Peyer's patch (tissue), 4 donors: ENCODE measurements around the gene C4orf54. TPM values are rescaled to one million over a fixed set of nuclear protein-coding genes. Genes with fewer than 3 reads are reported as not detected.

Source experiments
- DNase-seq, 3 donors: peaks; one replicate each; pipeline ENCODE4 v3.0.0-alpha.2; 2017 to 2019
- H3K27ac ChIP-seq, 4 donors: fragments of 200-600 bp; sonication (generic); one replicate each; pipeline ENCODE4 v1.5.1; 2016 to 2019
- H3K27me3 ChIP-seq, 2 donors: fragments of 200-600 bp; sonication (generic); one replicate each; pipeline ENCODE4 v1.5.1; 2019
- H3K36me3 ChIP-seq, 3 donors: fragments of 200-600 bp; sonication (generic); one replicate each; pipeline ENCODE4 v1.5.1; 2016 to 2019
- H3K4me1 ChIP-seq, 4 donors: fragments of 200-600 bp; sonication (generic); one replicate each; pipeline ENCODE4 v1.5.1; 2016 to 2019
- H3K4me3 ChIP-seq, 4 donors: fragments of 200-600 bp; sonication (generic); 1 replicate in 3 of 4; 2 replicates in 1 of 4; pipeline ENCODE4 v1.5.1; 2016 to 2019; ENCODE audit warnings: mild to moderate bottlenecking in 1 of 4
- H3K9me3 ChIP-seq, 4 donors: fragments of 200-600 bp; sonication (generic); one replicate each; pipeline ENCODE4 v1.5.1; 2016 to 2019; ENCODE audit warnings: mild to moderate bottlenecking in 1 of 4
- POLR2A ChIP-seq, 2 donors: fragments of 450-650 bp; IDR thresholded peaks; one replicate each; pipeline ENCODE4 v1.5.1; 2017; ENCODE audit warnings: antibody characterized with exemption in 2 of 2, mild to moderate bottlenecking in 2 of 2, moderate library complexity in 2 of 2
- total RNA-seq, 4 donors: library from RNA; depleted of rRNA; stranded (reverse); fragments of >200 nt; gene quantifications; one replicate each; pipeline ENCODE4 v1.1.0, GENCODE V29; 2016
- TF ChIP-seq, protein P1 (sequence below), 6 experiments: fragments of 450-650 bp in 4 of 6; fragments of 200-600 bp in 2 of 6; sonication (generic) in 1 of 6; IDR thresholded peaks; one replicate each; pipeline ENCODE4 v1.5.1; 2017 to 2019; ENCODE audit warnings: antibody characterized with exemption in 6 of 6, mild to moderate bottlenecking in 3 of 6, moderate library complexity in 1 of 6

Gene C4orf54
- total RNA-seq, 4 donors from 2014 or later: not detected

DNA sequence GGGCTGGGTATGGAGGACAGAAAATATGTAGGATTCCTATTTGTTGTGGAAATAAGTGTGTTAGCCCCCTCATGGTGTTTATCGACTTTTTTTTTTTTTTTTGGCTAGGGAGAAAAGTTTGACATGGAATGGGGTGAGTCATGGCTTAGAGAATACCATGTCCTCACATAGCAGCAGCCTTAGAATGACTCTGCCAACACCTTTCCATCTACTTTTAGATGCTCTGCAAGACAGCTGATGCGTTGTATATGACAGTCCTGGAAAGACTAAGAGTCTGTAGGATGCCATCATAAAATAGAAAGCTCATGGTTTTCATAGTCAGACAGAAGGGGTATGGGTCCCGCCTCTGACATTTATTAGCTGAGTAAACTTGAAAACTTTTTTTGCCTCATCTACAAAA, 45.3 kb downstream of the C4orf54 start:
- H3K4me3 ChIP-seq: no peak overlapping the region
- no peaks in the 10 kb centered on the region for H3K27me3 ChIP-seq
- DNase-seq: no peak
- H3K4me1 ChIP-seq: no peaks in the 10 kb centered on the region
- H3K9me3 ChIP-seq: no peaks in the 10 kb centered on the region
- no peak for TF ChIP-seq POLR2A (IDR thresholded peaks at IDR 0.05)
- TF ChIP-seq, protein P1, sequence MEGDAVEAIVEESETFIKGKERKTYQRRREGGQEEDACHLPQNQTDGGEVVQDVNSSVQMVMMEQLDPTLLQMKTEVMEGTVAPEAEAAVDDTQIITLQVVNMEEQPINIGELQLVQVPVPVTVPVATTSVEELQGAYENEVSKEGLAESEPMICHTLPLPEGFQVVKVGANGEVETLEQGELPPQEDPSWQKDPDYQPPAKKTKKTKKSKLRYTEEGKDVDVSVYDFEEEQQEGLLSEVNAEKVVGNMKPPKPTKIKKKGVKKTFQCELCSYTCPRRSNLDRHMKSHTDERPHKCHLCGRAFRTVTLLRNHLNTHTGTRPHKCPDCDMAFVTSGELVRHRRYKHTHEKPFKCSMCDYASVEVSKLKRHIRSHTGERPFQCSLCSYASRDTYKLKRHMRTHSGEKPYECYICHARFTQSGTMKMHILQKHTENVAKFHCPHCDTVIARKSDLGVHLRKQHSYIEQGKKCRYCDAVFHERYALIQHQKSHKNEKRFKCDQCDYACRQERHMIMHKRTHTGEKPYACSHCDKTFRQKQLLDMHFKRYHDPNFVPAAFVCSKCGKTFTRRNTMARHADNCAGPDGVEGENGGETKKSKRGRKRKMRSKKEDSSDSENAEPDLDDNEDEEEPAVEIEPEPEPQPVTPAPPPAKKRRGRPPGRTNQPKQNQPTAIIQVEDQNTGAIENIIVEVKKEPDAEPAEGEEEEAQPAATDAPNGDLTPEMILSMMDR (IDR thresholded peaks at IDR 0.05): no peak
- H3K27ac ChIP-seq: no peak overlapping the region
- H3K36me3 ChIP-seq: peaks cover 0 to 12% (median 0%) of the 10 kb centered on the region in 3 donors

DNA sequence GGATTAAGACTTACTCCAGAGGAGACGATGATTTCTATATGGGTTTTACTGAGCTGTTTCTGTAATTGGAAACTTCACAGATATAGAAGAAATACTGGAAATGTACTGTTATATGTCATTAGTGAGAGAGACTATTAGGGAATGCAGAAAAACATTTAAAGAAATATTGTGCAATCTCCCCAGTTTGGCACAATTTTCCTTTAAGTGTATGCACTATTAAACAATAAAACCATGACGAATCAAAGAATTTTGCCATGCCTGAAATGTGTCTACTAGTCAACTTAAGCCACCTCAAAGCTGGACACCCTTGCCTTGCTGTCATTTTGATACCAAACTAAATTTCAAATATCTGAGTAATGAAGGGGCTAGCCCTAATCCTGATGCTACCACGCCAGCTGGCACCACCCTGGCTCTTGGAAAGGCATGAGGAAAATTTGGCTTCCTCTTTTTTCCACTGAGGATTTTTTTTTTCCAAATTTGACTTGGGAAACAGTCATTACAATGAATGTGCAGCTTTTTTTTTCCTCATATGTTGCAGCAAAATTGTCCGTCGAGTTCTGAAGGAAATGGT, 46.9 kb downstream of the C4orf54 start:
- no peak for DNase-seq
- Histone ChIP-seq H3K4me3 (no peak overlapping the region), H3K4me1 (no peaks in the 10 kb centered on the region), H3K27ac (no peak overlapping the region), H3K36me3 (peaks cover 0 to 13% (median 0%) of the 10 kb centered on the region in 3 donors), H3K9me3 (no peaks in the 10 kb centered on the region), H3K27me3 (no peaks in the 10 kb centered on the region)
- no peak for TF ChIP-seq POLR2A (IDR thresholded peaks at IDR 0.05)
- TF ChIP-seq, protein P1 (IDR thresholded peaks at IDR 0.05): no peak

DNA sequence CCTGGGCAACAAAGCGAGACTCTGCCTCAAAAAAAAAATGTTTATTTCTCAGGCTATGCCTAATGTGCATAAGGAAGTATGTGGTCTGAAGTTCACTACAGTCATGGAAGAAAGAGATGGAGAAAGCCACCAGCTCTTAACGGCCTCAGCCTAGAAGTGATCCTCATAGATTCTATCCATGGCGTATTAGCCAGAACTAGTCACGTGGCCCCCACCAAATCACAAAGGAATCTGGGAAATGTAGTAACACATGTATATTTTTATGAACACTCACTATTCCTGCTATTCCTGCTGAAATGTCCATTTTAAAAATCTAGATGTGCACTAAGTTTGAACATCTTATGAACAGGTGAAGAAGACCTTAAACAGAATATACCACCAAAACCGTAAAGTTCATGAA, 49.2 kb downstream of the C4orf54 start:
- no peak for TF ChIP-seq POLR2A (IDR thresholded peaks at IDR 0.05)
- TF ChIP-seq, protein P1 (IDR thresholded peaks at IDR 0.05): no peak
- Histone ChIP-seq H3K27me3 (no peaks in the 10 kb centered on the region), H3K9me3 (no peaks in the 10 kb centered on the region), H3K4me3 (no peak overlapping the region), H3K36me3 (peaks cover 0 to 8% (median 0%) of the 10 kb centered on the region in 3 donors), H3K27ac (no peak overlapping the region), H3K4me1 (no peaks in the 10 kb centered on the region)
- no peak for DNase-seq

Other genes starting within 250 kb of the C4orf54 start
- not detected for gene ADH7, start 222.5 kb downstream of the C4orf54 start, total RNA-seq
- not detected for gene C4orf17, start 146.8 kb downstream of the C4orf54 start, total RNA-seq
- 1 to 10 TPM; 3.8 to 8.4 (median 5.7) TPM for gene TRMT10A, start 93.8 kb downstream of the C4orf54 start, total RNA-seq
- gene MTTP, start 83.0 kb downstream of the C4orf54 start, total RNA-seq: 100 to 1,000 TPM in 3 of 4 donors, 1 to 10 TPM in 1; 8.3 to 475 (median 299) TPM
- gene DAPP1, start 159.0 kb upstream of the C4orf54 start, total RNA-seq: 10 to 100 TPM in 1 of 4 donors, 1 to 10 TPM in 2, not detected in 1; 1.1 to 47.0 (median 5.0) TPM
- gene LAMTOR3, start 236.6 kb upstream of the C4orf54 start, total RNA-seq: 10 to 100 TPM; 13.2 to 28.6 (median 21.1) TPM